Activated T-cell treated with anti-CD3 and anti-CD28 coated beads, Interleukin-2, amount 50 U/mL, for 24 hours (primary cell): ENCODE data around the gene TOM1L2.
"Not testable (repeated sequence)": the region's sequence is repeated elsewhere in the genome, so short reads cannot be mapped to it uniquely, and the experiment has no call there.

ENCODE experiments used
- DNase-seq: peaks from one replicate; pipeline ENCODE4 v3.0.0-alpha.2; 2020
- H3K27ac Mint-ChIP-seq: 2 replicates; pipeline ENCODE4 v1.8.0; 2020; ENCODE audit warnings: mild to moderate bottlenecking, mixed read lengths
- H3K27me3 Mint-ChIP-seq: 2 replicates; pipeline ENCODE4 v1.8.0; 2020; ENCODE audit warnings: mixed read lengths
- H3K36me3 Mint-ChIP-seq: 2 replicates; pipeline ENCODE4 v1.8.0; 2020; ENCODE audit warnings: low read depth, mixed read lengths
- H3K4me1 Mint-ChIP-seq: 2 replicates; pipeline ENCODE4 v1.8.0; 2020; ENCODE audit warnings: low read depth, mixed read lengths
- H3K4me3 Mint-ChIP-seq: 2 replicates; pipeline ENCODE4 v1.8.0; 2020; ENCODE audit warnings: mild to moderate bottlenecking, moderate library complexity, mixed read lengths
- H3K9me3 Mint-ChIP-seq: 2 replicates; pipeline ENCODE4 v1.8.0; 2020; ENCODE audit warnings: mixed read lengths

Gene TOM1L2

DNA sequence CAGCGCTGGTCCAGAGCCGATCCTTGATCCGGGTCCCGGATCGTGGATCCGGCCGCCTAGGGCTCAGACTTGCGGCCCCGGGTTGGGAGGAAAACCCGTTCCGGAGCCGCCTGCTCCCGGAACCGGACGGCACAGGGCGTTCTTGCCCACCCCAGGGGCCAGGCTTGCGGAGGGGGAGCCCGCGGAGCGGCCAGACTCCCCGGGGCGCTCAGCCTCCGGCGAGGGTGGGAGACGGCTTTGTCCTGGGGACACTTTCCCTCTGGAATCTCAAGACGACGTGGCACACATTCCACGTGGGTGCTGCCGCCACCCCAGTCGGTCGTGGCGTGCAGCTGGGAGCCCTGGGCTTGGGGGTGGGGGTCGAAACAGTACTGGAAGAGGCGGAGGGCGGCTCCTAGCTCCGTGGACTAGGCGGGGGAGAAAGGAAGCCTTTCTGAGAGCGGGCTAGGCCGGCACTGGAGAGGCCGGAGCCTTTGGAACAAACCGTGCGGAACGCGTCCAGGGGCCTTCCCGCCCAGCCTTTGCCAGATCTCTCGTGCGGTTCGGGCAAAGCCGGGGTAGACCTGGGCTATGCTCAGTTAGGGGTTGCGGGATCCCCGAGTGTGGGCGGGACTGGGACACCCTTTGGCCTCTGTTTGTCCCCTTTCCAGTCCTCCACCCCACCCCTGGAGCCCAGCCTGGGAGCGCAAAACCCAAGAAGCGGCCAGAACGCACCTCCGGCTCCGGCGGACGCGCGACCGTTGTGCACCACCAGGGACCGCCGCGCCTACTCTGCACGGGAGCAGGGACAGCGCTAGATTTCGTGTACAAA, 161.9 kb downstream of the TOM1L2 start:
- H3K9me3 Mint-ChIP-seq, result no peaks in the 10 kb centered on the region
- no peak overlapping the region for H3K4me3 Mint-ChIP-seq
- DNase-seq, result no peak
- no peaks in the 10 kb centered on the region for H3K27me3 Mint-ChIP-seq
- peak overlapping the region; percentile 57 for H3K27ac Mint-ChIP-seq
- peaks cover 55% of the 10 kb centered on the region for H3K36me3 Mint-ChIP-seq
- peaks cover 23% of the 10 kb centered on the region for H3K4me1 Mint-ChIP-seq

DNA sequence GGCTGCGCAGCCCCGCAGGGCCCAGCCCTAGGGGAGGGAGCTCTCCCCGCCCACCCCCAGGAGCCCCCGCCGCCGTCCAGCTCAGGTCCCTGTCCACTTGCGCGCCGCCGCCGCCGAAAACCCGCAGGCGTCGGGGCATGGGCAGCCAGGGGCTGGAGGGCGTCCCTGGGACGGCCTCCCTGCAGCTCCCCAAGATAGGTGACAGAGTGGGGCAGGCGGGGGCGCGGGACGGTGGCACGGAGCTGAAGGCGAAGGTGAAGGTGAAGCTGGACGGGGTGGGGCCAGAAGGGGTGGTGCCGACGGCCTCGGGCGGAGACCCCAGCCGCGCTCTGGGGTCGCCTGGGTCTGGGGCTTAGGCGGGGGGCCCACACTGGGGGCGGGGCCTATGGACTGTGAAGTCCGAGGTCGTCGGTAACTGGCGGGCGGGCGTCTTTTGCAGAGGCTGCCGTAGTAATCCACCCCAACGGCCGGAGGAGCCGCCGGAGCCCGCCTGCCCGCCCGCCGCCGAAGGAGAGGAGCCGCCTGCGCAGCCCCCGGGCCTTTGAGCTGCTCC, 162.6 kb downstream of the TOM1L2 start:
- H3K4me1 Mint-ChIP-seq, result peaks cover 23% of the 10 kb centered on the region
- no peak overlapping the region for H3K4me3 Mint-ChIP-seq
- no peaks in the 10 kb centered on the region for H3K9me3 Mint-ChIP-seq
- no peak for DNase-seq
- peaks cover 52% of the 10 kb centered on the region for H3K36me3 Mint-ChIP-seq
- no peak overlapping the region for H3K27ac Mint-ChIP-seq
- no peaks in the 10 kb centered on the region for H3K27me3 Mint-ChIP-seq

DNA sequence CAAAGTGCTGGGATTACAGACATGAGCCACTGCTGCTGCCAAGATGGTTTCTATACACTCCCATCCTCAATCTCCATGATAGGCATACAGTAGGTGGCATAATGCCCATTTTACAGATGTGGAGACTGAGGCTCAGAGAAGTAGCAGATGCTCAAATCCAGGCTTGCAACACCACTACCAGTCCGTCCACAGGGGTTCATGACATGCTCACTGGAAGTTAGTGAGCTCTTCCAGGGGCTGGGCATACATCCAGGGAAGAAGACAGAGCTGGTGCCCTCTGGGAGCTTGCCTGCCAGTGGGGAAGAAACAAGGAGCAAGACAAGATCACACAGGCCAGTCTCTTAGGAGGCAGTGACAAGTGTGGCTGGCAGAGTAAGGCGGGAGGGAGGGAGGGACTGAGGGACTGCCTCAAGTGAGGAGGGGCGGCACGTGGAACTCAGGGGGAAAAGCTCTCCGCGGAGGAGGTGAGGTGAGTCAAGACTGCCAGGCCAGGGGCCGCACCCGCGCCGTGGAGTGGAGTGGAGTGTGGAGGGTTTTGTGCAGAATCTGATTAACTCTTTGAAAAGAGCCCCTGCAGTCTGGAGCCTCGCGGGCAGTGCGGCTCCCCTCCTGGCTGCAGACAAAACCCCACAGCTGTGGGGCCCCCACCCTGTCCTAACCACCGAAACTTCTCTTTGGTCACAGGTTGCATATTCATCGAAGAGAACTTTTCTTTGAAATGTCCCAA, 163.3 kb downstream of the TOM1L2 start:
- DNase-seq, result no peak
- H3K27ac Mint-ChIP-seq, result peak overlapping the region; percentile 65

DNA sequence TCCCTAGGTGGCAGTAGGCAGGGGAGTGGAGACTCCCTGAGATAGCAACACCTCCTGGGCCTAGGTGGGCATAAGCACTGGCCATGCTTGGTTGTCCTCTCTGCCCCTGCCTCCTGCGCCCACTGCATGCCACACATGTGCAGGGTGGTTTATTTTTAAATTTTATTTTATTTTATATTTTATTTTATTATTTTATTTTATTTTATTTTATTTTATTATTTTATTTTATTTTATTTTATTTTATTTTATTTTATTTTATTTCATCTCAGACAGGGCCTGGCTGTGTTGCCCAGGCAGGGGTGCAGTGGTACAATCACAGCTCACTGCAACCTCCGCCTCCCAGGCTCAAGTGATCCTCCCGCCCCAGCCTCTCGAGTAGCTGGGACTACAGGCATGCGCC, 164.0 kb downstream of the TOM1L2 start:
- Mint-ChIP-seq H3K36me3 (peaks cover 51% of the 10 kb centered on the region), H3K4me1 (peaks cover 22% of the 10 kb centered on the region), H3K27ac (peak overlapping the region; percentile 65)
- not testable (repeated sequence) for DNase-seq, H3K9me3 Mint-ChIP-seq, H3K4me3 Mint-ChIP-seq, H3K27me3 Mint-ChIP-seq

More for the DNA sequence above, 163.3 kb downstream of the TOM1L2 start:
- peaks cover 23% of the 10 kb centered on the region for H3K4me1 Mint-ChIP-seq
- no peaks in the 10 kb centered on the region for H3K27me3 Mint-ChIP-seq
- H3K36me3 Mint-ChIP-seq, result peaks cover 51% of the 10 kb centered on the region
- H3K9me3 Mint-ChIP-seq, result no peaks in the 10 kb centered on the region
- no peak overlapping the region for H3K4me3 Mint-ChIP-seq

DNA sequence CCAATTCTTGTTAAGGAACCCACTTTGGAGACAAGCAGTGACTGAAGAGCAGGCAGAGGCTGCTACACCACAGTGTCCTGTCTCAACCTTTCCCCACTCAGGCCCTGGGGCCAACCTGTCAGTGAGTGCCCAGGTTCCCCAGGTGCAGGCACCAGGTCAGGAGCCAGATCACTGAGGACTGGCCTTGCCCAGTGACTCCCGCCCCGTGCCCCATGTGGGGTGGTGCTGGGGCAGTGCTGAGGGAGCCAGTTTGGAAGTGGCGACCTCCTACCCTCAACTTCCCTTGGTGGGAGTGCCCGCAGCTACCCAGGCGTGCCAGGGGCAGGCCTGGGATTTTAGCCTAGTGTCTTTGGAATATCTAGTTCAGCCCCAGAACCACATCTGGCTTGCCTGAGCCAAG, 164.8 kb downstream of the TOM1L2 start:
- Mint-ChIP-seq H3K9me3 (no peaks in the 10 kb centered on the region), H3K4me1 (peaks cover 17% of the 10 kb centered on the region), H3K27ac (peak overlapping the region; percentile 47), H3K36me3 (peaks cover 46% of the 10 kb centered on the region), H3K4me3 (no peak overlapping the region), H3K27me3 (no peaks in the 10 kb centered on the region)
- no peak for DNase-seq

DNA sequence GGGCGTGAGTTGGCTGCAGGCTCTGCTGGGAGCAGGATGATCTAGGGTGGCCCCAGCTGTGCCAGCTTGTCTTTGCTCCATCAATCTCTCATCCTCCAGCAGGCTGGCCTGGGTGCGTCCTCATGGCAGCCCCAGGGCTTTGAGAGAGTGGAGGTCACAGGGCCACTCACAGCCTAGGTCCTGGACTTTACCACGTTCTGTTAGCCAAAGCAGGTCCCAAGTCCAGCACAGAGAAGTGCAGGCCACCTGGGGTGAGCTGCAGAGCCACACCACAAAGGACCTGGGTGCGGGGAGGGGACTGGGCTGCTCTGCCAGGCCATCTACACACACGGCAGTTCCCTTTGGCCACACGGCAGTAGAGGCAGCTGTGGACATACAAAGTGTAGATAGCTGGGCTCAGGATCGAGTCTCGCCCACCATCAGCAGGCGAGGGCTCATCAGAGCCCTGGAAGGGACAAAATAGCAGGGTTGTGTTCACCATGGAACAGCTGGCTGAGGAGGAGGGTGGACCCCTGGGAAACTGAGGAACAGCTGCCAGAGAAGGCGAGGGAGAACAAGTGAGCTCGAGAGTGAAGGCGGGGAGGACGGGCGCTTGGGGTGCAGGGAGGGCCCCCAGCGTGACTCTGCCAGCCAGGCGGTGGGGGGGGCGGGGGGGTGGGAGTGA, 165.5 kb downstream of the TOM1L2 start:
- peak overlapping the region; percentile 60 for H3K27ac Mint-ChIP-seq
- peaks cover 10% of the 10 kb centered on the region for H3K4me1 Mint-ChIP-seq
- H3K36me3 Mint-ChIP-seq, result peaks cover 39% of the 10 kb centered on the region
- H3K9me3 Mint-ChIP-seq, result no peaks in the 10 kb centered on the region
- DNase-seq, result no peak
- H3K27me3 Mint-ChIP-seq, result no peaks in the 10 kb centered on the region
- no peak overlapping the region for H3K4me3 Mint-ChIP-seq

DNA sequence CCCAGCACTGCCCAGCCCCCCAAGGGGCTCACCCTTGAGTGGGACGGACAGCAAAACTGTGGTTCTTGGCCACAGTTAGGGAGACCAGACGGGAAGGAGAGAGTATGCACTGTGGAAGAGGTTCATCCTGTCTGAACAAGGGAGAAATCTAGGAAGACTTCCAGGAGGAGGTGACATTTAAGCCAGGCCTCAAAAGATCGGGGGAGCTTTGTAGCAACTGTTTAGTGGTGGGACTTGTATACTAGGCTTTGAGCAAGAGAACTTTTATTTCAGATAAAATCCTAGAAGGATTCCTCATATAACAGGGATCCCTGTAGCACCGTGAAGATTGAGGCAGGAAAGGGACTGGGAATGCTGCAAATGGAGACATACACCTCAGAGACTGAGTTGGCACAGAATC, 166.2 kb downstream of the TOM1L2 start:
- no peaks in the 10 kb centered on the region for H3K9me3 Mint-ChIP-seq
- peak overlapping the region; percentile 51 for H3K27ac Mint-ChIP-seq
- peaks cover 33% of the 10 kb centered on the region for H3K36me3 Mint-ChIP-seq
- no peaks in the 10 kb centered on the region for H3K27me3 Mint-ChIP-seq
- no peak overlapping the region for H3K4me3 Mint-ChIP-seq
- no peak for DNase-seq
- peaks cover 8% of the 10 kb centered on the region for H3K4me1 Mint-ChIP-seq

DNA sequence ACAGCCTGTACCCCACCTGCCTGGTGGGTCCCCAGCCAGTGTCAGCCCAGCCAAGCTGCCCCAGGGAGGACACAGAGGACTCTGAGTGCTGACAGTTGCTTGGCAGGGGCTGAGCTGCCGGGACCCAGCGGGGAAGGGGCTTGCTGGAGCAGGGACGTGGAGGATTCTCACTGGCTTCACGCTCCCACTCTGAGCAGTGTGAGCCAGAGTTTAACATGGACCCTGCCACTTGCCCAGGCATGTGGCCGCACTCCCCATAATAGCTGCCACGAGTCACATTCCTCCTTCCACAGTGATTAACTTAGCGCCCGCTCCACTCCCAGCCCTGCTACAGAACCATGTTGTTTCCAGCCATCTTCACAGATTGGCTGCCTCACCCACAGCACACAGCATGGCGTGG, 166.6 kb downstream of the TOM1L2 start:
- Mint-ChIP-seq H3K27me3 (no peaks in the 10 kb centered on the region), H3K9me3 (no peaks in the 10 kb centered on the region), H3K4me1 (peaks cover 8% of the 10 kb centered on the region), H3K27ac (peak overlapping the region; percentile 53), H3K4me3 (no peak overlapping the region), H3K36me3 (peaks cover 29% of the 10 kb centered on the region)
- DNase-seq, result no peak

DNA sequence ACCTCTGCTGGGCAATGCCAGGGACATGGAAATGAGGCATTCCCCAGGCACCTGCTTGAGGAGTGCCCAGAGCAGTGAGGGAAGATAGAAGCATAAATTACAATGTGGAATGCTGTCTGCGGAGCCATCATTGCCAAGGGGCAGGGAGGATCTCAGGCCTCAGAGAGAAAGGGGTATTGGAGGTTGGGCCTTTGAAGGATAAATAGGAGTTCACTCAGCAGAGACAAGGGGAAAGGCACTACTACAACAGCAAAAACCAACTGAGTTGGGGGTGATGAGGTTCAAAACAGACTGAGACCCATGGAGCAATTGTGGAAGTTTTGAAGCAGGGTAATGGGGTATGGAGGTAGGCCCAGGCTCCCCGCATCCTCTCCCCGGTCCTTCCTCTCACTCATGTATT, 168.2 kb downstream of the TOM1L2 start:
- Mint-ChIP-seq H3K4me3 (no peak overlapping the region), H3K4me1 (peaks cover 5% of the 10 kb centered on the region), H3K27ac (no peak overlapping the region), H3K9me3 (no peaks in the 10 kb centered on the region), H3K36me3 (peaks cover 29% of the 10 kb centered on the region), H3K27me3 (no peaks in the 10 kb centered on the region)
- DNase-seq, result no peak

DNA sequence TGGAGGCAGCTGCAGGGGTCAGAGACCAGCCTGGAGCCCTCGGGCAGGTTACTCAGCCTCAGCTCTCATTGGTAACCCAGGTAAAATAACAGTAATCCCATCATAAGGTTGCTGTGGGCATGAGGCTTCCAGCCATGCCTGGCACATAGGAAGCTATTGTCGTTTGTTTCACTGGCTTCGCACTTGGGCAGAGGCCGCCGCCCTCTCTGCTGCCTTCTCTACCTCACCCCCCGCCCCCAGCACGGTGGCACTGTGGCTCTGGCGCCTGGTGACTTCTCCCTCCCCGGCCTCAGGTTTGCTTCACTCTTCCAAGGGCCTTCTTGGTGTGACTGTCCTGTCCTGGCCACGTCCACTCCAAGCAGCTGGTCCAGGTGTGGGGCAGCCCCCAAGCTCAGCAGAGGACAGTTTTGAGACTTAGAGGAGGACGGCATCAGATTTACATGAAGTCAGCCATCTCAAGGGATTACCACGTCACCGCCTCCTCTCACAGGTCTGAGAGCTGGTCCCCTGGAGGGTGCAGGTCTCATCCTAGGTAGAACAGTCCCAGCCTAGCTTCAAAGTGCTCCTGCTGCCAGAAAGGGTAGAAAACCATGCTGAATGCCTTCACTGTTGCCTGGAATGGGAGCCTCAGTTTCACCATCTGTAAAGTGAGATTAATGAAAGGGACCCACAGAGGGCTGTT, 170.3 kb downstream of the TOM1L2 start:
- peak overlapping the region; percentile 40 for H3K27ac Mint-ChIP-seq
- no peak overlapping the region for H3K4me3 Mint-ChIP-seq
- no peaks in the 10 kb centered on the region for H3K9me3 Mint-ChIP-seq

DNA sequence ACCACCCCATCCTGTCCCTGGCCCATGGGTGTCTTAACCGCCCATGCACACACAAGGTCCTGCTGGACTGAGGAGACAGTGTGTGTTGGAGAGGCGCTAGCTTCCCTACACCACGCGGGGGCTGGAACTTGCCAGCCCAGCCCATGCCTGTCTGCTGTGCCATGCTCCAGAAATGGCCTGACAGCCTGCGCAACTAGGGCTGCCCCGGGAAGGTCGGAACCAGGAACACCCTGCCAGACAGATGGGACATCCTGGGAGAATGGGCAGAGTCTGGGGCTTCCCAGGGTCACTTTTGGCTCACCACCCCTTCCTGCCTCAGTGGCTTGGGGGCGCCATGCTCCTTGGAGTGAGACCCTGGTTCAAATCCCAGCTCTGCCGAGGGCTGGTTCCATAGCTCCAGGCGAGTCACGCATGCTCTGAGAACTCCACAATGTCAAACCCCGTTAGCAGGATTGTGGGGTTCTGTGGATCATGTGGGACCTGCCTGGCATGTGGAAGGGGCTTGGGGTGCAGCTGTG, 171.6 kb downstream of the TOM1L2 start:
- H3K27me3 Mint-ChIP-seq, result no peaks in the 10 kb centered on the region

More for the DNA sequence above, 170.3 kb downstream of the TOM1L2 start:
- DNase-seq, result no peak
- Mint-ChIP-seq H3K4me1 (no peaks in the 10 kb centered on the region), H3K36me3 (peaks cover 35% of the 10 kb centered on the region), H3K27me3 (no peaks in the 10 kb centered on the region)

DNA sequence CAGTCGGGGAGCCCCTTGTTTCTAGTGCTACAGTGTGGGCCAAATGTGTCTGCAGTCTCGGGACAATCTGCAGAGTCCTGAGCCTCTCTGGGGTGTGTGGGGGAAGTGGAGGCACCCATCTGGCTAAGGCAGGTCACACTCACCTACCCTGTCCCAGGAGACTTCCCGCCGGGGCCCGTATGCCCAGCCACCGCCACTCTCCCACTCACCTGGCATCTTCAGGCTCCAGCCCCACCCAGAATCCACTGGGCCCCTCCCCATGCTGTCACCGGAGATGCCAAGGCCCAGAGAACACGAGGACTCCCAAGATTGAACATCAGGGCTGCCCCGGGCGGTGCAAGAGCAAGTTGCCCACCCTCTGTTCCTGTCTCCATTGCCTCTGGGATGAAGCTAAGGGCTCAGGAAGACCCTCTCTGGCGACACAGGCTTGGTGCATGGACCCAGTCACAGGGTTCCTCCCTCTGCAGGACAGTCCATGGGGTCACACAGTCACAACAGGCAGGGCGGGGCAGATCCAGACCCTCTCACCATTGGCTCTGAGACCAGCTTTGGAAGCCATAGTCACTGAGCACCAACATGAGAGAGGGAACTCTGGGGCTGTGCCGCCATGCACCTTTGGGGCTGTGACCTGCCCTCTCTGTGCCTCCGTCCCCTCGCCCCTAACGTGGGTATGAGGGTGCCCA, 173.5 kb downstream of the TOM1L2 start:
- Mint-ChIP-seq H3K9me3 (no peaks in the 10 kb centered on the region), H3K4me3 (no peak overlapping the region), H3K4me1 (peaks cover 4% of the 10 kb centered on the region), H3K27ac (no peak overlapping the region), H3K36me3 (peaks cover 43% of the 10 kb centered on the region), H3K27me3 (no peaks in the 10 kb centered on the region)
- DNase-seq, result no peak

More for the DNA sequence above, 171.6 kb downstream of the TOM1L2 start:
- Mint-ChIP-seq H3K36me3 (peaks cover 41% of the 10 kb centered on the region), H3K4me3 (no peak overlapping the region), H3K27ac (no peak overlapping the region), H3K9me3 (no peaks in the 10 kb centered on the region), H3K4me1 (no peaks in the 10 kb centered on the region)
- DNase-seq, result no peak

DNA sequence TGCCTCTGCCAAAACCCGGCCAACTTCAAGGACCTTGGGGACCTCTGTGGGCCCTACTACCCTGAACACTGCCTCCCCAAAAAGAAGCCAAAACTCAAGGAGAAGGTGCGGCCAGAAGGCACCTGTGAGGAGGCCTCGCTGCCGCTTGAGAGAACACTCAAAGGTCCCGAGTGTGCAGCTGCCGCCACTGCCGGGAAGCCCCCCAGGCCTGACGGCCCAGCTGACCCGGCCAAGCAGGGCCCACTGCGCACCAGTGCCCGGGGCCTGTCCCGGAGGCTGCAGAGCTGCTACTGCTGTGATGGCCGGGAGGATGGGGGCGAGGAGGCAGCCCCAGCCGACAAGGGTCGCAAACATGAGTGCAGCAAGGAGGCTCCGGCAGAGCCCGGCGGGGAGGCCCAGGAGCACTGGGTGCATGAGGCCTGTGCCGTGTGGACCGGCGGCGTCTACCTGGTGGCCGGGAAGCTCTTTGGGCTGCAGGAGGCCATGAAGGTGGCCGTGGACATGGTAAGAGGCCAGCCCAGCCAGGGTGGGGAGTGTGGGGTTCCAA, 174.1 kb downstream of the TOM1L2 start:
- DNase-seq, result no peak
- peaks cover 10% of the 10 kb centered on the region for H3K4me1 Mint-ChIP-seq
- peaks cover 47% of the 10 kb centered on the region for H3K36me3 Mint-ChIP-seq
- no peaks in the 10 kb centered on the region for H3K27me3 Mint-ChIP-seq
- no peaks in the 10 kb centered on the region for H3K9me3 Mint-ChIP-seq
- no peak overlapping the region for H3K4me3 Mint-ChIP-seq
- H3K27ac Mint-ChIP-seq, result no peak overlapping the region
